ENCODE data around the gene A4GALT. TPM values are rescaled to one million over a fixed set of nuclear protein-coding genes. Genes with fewer than 3 reads are reported as not detected.
"Not testable (repeated sequence)": the region's sequence is repeated elsewhere in the genome, so short reads cannot be mapped to it uniquely, and the experiment has no call there.

Gene A4GALT
- total RNA-seq, 2 donors from 2014 or later = 34.7 to 40.0 TPM

DNA sequence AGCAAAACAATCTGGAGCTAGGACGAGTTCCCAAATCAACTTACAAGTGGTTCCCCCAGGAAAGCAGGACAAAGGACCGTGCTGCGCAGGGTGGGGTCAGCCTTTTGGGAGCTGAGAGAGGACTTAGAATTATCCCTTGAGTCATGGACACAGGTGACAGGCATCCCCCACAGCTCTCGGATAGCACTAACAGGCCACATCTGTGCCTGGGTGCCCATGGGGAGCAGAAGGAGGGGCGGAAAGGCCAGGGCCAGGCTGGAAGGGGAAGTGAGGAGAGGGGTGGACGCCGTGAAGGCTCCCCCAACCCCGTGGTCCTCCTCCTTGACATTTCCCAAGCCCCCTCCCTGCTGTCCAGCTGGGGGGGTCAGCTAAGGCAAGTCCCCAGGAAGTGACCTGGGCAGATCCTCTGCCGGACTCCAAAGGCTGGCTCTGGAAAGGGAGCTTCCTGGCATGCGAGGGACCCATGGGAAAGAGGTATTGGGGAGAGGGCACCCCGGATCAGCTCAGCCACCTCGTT is 31.6 kb upstream of the A4GALT start:
- no peak overlapping the region for H3K4me3 ChIP-seq
- H3K9me3 ChIP-seq = no peaks in the 10 kb centered on the region
- no peaks in the 10 kb centered on the region for H3K27me3 ChIP-seq (replicated peaks; ENCODE audit: insufficient read depth)
- no peaks in the 10 kb centered on the region for H3K4me1 ChIP-seq (replicated peaks)
- no peak for DNase-seq (ENCODE audit: low spot score)
- TF ChIP-seq POLR2AphosphoS5 (IDR thresholded peaks at IDR 0.05) = no peak
- 70% methylated on average over 12 of the region's 12 CpGs for WGBS
- peak overlapping the region in 1 of 2 donors; percentile 13 for H3K27ac ChIP-seq
- intact Hi-C loops (cut with DNase I) = no loop called here
- H3K36me3 ChIP-seq = no peaks in the 10 kb centered on the region

DNA sequence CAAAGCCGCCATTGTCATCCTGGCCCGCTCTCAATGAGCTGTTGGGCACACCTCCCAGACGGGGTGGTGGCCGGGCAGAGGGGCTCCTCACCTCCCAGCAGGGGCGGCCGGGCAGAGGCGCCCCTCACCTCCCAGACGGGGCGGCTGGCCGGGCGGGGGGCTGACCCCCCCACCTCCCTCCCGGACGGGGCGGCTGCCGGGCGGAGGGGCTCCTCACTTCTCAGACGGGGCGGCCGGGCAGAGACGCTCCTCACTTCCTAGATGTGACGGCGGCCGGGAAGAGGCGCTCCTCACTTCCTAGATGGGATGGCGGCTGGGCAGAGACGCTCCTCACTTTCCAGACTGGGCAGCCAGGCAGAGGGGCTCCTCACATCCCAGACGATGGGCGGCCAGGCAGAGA is 29.8 kb upstream of the A4GALT start:
- H3K4me3 ChIP-seq; H3K36me3 ChIP-seq; DNase-seq (ENCODE audit: low spot score); intact Hi-C loops (cut with DNase I); H3K4me1 ChIP-seq (replicated peaks); H3K9me3 ChIP-seq; H3K27ac ChIP-seq; H3K27me3 ChIP-seq (replicated peaks; ENCODE audit: insufficient read depth): not testable (repeated sequence)
- WGBS = 85% methylated on average over 21 of the region's 28 CpGs

DNA sequence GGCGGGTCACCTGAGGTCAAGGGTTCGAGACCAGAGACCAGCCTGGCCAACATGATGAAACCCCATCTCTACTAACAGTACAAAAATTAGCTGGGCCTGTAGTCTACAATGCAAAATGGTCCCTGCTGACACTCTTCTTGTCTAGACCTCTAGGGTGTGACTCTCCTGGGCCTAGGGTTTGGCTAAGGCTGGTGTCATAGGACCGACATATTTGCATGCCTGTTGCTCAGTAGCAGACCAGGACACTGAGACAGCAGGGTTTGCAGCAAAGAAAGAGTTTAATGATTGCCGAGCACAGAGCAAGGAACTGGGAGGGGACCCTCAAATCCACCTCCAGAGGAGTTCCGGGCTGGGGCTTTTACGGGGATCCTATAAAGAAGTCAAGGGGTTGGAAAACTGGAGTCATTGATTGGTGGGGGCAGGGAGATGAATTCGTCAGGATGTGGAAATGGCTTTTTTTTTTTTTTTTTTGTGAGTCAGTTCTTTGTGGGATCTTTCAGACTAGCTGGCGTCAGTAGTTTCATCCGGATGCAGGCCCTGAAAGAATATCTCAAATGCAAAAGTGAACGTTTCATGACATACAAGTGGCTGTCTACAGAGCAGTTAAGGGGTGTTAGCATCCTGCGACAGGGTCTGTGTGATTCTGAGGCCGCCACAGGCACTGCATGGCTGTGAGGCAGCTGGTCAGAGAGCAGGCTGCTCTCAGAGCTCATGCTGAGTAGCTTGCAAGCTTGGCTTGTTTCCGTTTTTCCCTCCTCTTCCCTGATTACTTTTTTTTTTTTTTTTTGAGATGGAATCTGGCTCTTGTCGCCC is 27.2 kb upstream of the A4GALT start:
- H3K36me3 ChIP-seq = no peaks in the 10 kb centered on the region
- H3K9me3 ChIP-seq = no peaks in the 10 kb centered on the region
- no peak overlapping the region for H3K4me3 ChIP-seq
- intact Hi-C loops (cut with DNase I) = no loop called here
- no peaks in the 10 kb centered on the region for H3K27me3 ChIP-seq (replicated peaks; ENCODE audit: insufficient read depth)
- H3K4me1 ChIP-seq (replicated peaks) = no peaks in the 10 kb centered on the region
- H3K27ac ChIP-seq = no peak overlapping the region
- TF ChIP-seq POLR2A (IDR thresholded peaks at IDR 0.05) (no peak), POLR2AphosphoS5 (IDR thresholded peaks at IDR 0.05) (no peak)
- TF ChIP-seq, protein P1, sequence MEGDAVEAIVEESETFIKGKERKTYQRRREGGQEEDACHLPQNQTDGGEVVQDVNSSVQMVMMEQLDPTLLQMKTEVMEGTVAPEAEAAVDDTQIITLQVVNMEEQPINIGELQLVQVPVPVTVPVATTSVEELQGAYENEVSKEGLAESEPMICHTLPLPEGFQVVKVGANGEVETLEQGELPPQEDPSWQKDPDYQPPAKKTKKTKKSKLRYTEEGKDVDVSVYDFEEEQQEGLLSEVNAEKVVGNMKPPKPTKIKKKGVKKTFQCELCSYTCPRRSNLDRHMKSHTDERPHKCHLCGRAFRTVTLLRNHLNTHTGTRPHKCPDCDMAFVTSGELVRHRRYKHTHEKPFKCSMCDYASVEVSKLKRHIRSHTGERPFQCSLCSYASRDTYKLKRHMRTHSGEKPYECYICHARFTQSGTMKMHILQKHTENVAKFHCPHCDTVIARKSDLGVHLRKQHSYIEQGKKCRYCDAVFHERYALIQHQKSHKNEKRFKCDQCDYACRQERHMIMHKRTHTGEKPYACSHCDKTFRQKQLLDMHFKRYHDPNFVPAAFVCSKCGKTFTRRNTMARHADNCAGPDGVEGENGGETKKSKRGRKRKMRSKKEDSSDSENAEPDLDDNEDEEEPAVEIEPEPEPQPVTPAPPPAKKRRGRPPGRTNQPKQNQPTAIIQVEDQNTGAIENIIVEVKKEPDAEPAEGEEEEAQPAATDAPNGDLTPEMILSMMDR (IDR thresholded peaks at IDR 0.05) = no peak
- no peak for DNase-seq (ENCODE audit: low spot score)
- 75% methylated on average over 14 of the region's 14 CpGs for WGBS

DNA sequence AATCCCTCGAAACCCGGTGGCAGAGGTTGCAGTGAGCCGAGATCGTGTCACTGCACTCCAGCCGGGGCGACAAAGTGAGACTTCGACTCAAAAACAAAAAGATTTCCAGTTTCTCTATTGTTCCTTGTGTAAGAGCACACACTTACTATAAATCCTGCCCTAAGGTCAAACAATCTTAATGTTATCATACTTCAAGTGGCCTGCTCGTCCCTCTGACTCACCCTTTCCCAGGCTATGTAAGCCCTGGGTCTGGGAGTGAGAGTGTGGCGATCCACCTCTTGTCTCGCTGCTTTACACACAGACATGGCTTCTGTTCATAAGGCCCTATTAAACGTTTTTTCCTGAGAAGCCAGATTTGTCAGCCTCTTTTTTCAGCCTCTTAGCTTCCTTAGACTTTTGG is 24.4 kb upstream of the A4GALT start:
- TF ChIP-seq, protein P1 (IDR thresholded peaks at IDR 0.05) = no peak
- no peak for TF ChIP-seq POLR2A (IDR thresholded peaks at IDR 0.05)
- no peak for TF ChIP-seq POLR2AphosphoS5 (IDR thresholded peaks at IDR 0.05)
- DNase-seq (ENCODE audit: low spot score) = no peak
- no peaks in the 10 kb centered on the region for H3K4me1 ChIP-seq (replicated peaks)
- intact Hi-C loops (cut with DNase I) = no loop called here
- WGBS = 83% methylated on average over 11 of the region's 11 CpGs
- H3K27me3 ChIP-seq (replicated peaks; ENCODE audit: insufficient read depth) = no peaks in the 10 kb centered on the region
- H3K27ac ChIP-seq = no peak overlapping the region
- no peak overlapping the region for H3K4me3 ChIP-seq
- H3K36me3 ChIP-seq = no peaks in the 10 kb centered on the region
- H3K9me3 ChIP-seq = no peaks in the 10 kb centered on the region

DNA sequence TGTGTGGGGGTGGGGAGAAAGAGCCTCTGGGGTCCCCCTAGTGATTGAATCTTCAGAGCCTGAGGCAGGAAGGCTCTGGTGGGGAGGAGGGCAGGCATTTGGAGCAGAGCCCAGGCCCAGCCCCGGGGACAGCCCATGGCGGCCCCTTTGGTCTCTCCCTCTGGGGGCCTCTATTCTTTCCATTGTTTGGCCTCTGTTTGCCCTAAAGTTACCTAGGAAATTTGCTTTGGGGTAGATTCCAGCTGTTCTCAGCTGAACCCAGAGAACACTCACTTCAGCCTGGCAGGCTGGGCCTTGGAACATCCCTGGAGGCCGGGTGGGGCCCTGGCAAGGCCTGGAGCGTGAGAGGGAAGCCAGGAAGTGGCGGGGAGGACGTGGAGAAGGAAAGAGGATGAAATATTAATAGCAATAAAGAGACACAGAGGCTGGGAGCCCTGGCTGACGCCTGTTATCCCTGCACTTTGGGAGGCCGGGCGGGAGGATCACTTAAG is 22.9 kb upstream of the A4GALT start:
- intact Hi-C loops (cut with DNase I) = no loop called here
- Histone ChIP-seq H3K27me3 (replicated peaks; ENCODE audit: insufficient read depth) (no peaks in the 10 kb centered on the region), H3K27ac (peak overlapping the region; percentile 62 to 63), H3K4me3 (no peak overlapping the region), H3K4me1 (replicated peaks) (no peaks in the 10 kb centered on the region), H3K36me3 (no peaks in the 10 kb centered on the region), H3K9me3 (no peaks in the 10 kb centered on the region)
- WGBS = 27% methylated on average over 9 of the region's 9 CpGs
- DNase-seq (ENCODE audit: low spot score) = peak; percentile 43
- TF ChIP-seq POLR2AphosphoS5 (IDR thresholded peaks at IDR 0.05) = peak; percentile 60
- TF ChIP-seq, protein P1 (IDR thresholded peaks at IDR 0.05) = no peak

DNA sequence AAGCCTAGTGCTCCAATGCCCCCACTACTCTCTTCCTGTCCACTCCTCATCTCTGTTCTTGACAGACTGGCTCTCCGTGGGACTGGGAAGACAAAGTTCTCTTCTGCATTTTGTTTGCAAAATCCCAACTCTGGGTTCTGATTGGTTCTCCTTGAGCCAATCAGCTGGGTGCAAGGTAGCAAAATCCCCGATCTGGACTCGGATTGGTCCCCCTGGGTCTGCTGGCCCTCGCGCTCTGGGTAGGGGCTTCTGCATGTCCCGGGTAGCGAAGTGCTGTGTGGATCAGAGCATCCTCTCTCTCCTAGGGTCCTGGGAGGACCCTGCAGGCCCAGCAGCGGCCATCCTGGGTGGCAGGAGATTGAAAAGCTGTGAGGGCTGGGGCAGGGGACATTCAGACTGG is 22.3 kb upstream of the A4GALT start:
- H3K4me3 ChIP-seq = no peak overlapping the region

DNA sequence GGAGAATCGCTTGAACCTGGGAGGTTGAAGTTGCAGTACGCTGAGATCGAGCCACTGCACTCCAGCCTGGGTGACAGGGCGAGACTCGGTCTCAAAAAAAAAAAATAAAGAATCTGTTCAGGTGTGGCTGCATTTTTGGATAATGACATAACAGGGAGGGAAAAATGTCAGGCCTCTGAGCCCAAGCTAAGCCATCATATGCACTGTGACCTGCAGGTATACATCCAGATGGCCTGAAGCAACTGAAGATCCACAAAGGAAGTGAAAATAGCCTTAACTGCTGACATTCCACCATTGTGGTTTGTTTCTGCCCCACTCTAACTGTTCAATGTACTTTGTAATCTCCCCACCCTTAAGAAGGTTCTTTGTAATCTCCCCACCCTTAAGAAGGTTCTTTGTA is 19.6 kb upstream of the A4GALT start:
- H3K27me3 ChIP-seq (replicated peaks; ENCODE audit: insufficient read depth); H3K4me3 ChIP-seq; intact Hi-C loops (cut with DNase I); H3K27ac ChIP-seq; DNase-seq (ENCODE audit: low spot score); H3K4me1 ChIP-seq (replicated peaks); H3K36me3 ChIP-seq; H3K9me3 ChIP-seq: not testable (repeated sequence)
- 86% methylated on average over 5 of the region's 5 CpGs for WGBS

More for the DNA sequence above, 22.3 kb upstream of the A4GALT start:
- TF ChIP-seq, protein P1 (IDR thresholded peaks at IDR 0.05) = no peak
- no peak for TF ChIP-seq POLR2AphosphoS5 (IDR thresholded peaks at IDR 0.05)
- TF ChIP-seq POLR2A (IDR thresholded peaks at IDR 0.05) = no peak
- peak overlapping the region; percentile 62 to 63 for H3K27ac ChIP-seq
- no peak for DNase-seq (ENCODE audit: low spot score)
- no peaks in the 10 kb centered on the region for H3K9me3 ChIP-seq
- intact Hi-C loops (cut with DNase I) = no loop called here
- WGBS = 66% methylated on average over 8 of the region's 8 CpGs
- no peaks in the 10 kb centered on the region for H3K36me3 ChIP-seq
- H3K4me1 ChIP-seq (replicated peaks) = no peaks in the 10 kb centered on the region
- H3K27me3 ChIP-seq (replicated peaks; ENCODE audit: insufficient read depth) = no peaks in the 10 kb centered on the region
